Measurements from ENCODE around the gene TAAR1. TPM values are rescaled to one million over a fixed set of nuclear protein-coding genes. Genes with fewer than 3 reads are reported as not detected.

Gene TAAR1
- total RNA-seq, 4 donors from 2014 or later = 0.41 TPM; not detected in 3

- no peak for DNase-seq
- intact Hi-C loops (cut with DNase I; ENCODE audit: low total_unique reads) = no loop called here
Measured at GRCh38 chr6:132673376-132674094, 14.6 kb upstream of the TAAR1 start.

GRCh38 chr6:132671295-132671694, 12.3 kb upstream of the TAAR1 start:
- no peak for DNase-seq
- H3K36me3 ChIP-seq = no peaks in the 10 kb centered on the region
- H3K9me3 ChIP-seq = no peaks in the 10 kb centered on the region
- H3K4me3 ChIP-seq = no peak overlapping the region
- no peak overlapping the region for H3K27ac ChIP-seq
- no peaks in the 10 kb centered on the region for H3K4me1 ChIP-seq
- TF ChIP-seq POLR2A (IDR thresholded peaks at IDR 0.05) (no peak), CTCF (IDR thresholded peaks at IDR 0.05) (no peak)
- no peaks in the 10 kb centered on the region for H3K27me3 ChIP-seq
- intact Hi-C loops (cut with DNase I; ENCODE audit: low total_unique reads) = no loop called here

More at GRCh38 chr6:132673376-132674094, 14.6 kb upstream of the TAAR1 start:
- H3K27ac ChIP-seq = no peak overlapping the region
- H3K4me3 ChIP-seq = no peak overlapping the region
- H3K36me3 ChIP-seq = no peaks in the 10 kb centered on the region
- no peaks in the 10 kb centered on the region for H3K4me1 ChIP-seq
- TF ChIP-seq CTCF (IDR thresholded peaks at IDR 0.05) (no peak), POLR2A (IDR thresholded peaks at IDR 0.05) (no peak)
- no peaks in the 10 kb centered on the region for H3K27me3 ChIP-seq
- no peaks in the 10 kb centered on the region for H3K9me3 ChIP-seq

- peak; percentile 25 to 48 (median 34) for TF ChIP-seq CTCF (IDR thresholded peaks at IDR 0.05)
- no peak for TF ChIP-seq POLR2A (IDR thresholded peaks at IDR 0.05)
- intact Hi-C loops (cut with DNase I; ENCODE audit: low total_unique reads) = no loop called here
Measured at GRCh38 chr6:132669690-132670291, 10.8 kb upstream of the TAAR1 start.

GRCh38 chr6:132666118-132666517, 7.1 kb upstream of the TAAR1 start:
- no peak overlapping the region for H3K4me3 ChIP-seq
- intact Hi-C loops (cut with DNase I; ENCODE audit: low total_unique reads) = no loop called here
- H3K27me3 ChIP-seq = no peaks in the 10 kb centered on the region
- H3K36me3 ChIP-seq = no peaks in the 10 kb centered on the region
- TF ChIP-seq POLR2A (IDR thresholded peaks at IDR 0.05) (no peak), CTCF (IDR thresholded peaks at IDR 0.05) (no peak)
- no peak overlapping the region for H3K27ac ChIP-seq
- H3K9me3 ChIP-seq = no peaks in the 10 kb centered on the region
- DNase-seq = no peak
- H3K4me1 ChIP-seq = no peaks in the 10 kb centered on the region

More at GRCh38 chr6:132669690-132670291, 10.8 kb upstream of the TAAR1 start:
- Histone ChIP-seq H3K4me1 (no peaks in the 10 kb centered on the region), H3K4me3 (no peak overlapping the region), H3K27ac (no peak overlapping the region), H3K36me3 (no peaks in the 10 kb centered on the region), H3K9me3 (no peaks in the 10 kb centered on the region), H3K27me3 (no peaks in the 10 kb centered on the region)
- no peak for DNase-seq

- Histone ChIP-seq H3K4me1 (no peaks in the 10 kb centered on the region), H3K9me3 (no peaks in the 10 kb centered on the region), H3K27ac (no peak overlapping the region), H3K4me3 (no peak overlapping the region), H3K27me3 (no peaks in the 10 kb centered on the region), H3K36me3 (no peaks in the 10 kb centered on the region)
- no peak for DNase-seq
- intact Hi-C loops (cut with DNase I; ENCODE audit: low total_unique reads) = no loop called here
- TF ChIP-seq POLR2A (IDR thresholded peaks at IDR 0.05) = no peak
- no peak for TF ChIP-seq CTCF (IDR thresholded peaks at IDR 0.05)
Measured at GRCh38 chr6:132664309-132665034, 5.5 kb upstream of the TAAR1 start.

All from uterus (tissue), 4 donors.